ENCODE measurements around the gene CRAT.
A peak's percentile ranks its signal among the peaks of the same experiment; 100 is the strongest.

The CRAT gene

GRCh38 chr9:129142138-129142935 is 31.7 kb upstream of the CRAT start:
- H3K4me3 ChIP-seq (ENCODE audit: low read length): peak overlapping the region; percentile 14
- TF ChIP-seq CTCF (conservative IDR thresholded peaks at IDR 0.05; ENCODE audit: low read depth, low read length): no peak
- no peak for DNase-seq (ENCODE audit: low read depth)

- no peak for TF ChIP-seq CTCF (conservative IDR thresholded peaks at IDR 0.05; ENCODE audit: low read depth, low read length)
- peak; percentile 75 for DNase-seq (ENCODE audit: low read depth)
- H3K4me3 ChIP-seq (ENCODE audit: low read length): peak overlapping the region; percentile 20
These were observed 30.8 kb upstream of the CRAT start for GRCh38 chr9:129141066-129142041.

- DNase-seq (ENCODE audit: low read depth): no peak
- no peak for TF ChIP-seq CTCF (conservative IDR thresholded peaks at IDR 0.05; ENCODE audit: low read depth, low read length)
- peak overlapping the region; percentile 39 for H3K4me3 ChIP-seq (ENCODE audit: low read length)
These were observed 29.9 kb upstream of the CRAT start for GRCh38 chr9:129140397-129141065.

GRCh38 chr9:129139993-129140396 is 29.4 kb upstream of the CRAT start:
- DNase-seq (ENCODE audit: low read depth): peak; percentile 95
- TF ChIP-seq CTCF (conservative IDR thresholded peaks at IDR 0.05; ENCODE audit: low read depth, low read length): no peak
- H3K4me3 ChIP-seq (ENCODE audit: low read length): peak overlapping the region; percentile 39

- TF ChIP-seq CTCF (conservative IDR thresholded peaks at IDR 0.05; ENCODE audit: low read depth, low read length): peak; percentile 82
- DNase-seq (ENCODE audit: low read depth): no peak
- peak overlapping the region; percentile 26 for H3K4me3 ChIP-seq (ENCODE audit: low read length)
These were observed 28.8 kb upstream of the CRAT start for GRCh38 chr9:129139233-129139992.

GRCh38 chr9:129138476-129139232 is 28.1 kb upstream of the CRAT start:
- no peak for DNase-seq (ENCODE audit: low read depth)
- TF ChIP-seq CTCF (conservative IDR thresholded peaks at IDR 0.05; ENCODE audit: low read depth, low read length): no peak

More at GRCh38 chr9:129138476-129139232, 28.1 kb upstream of the CRAT start:
- no peak overlapping the region for H3K4me3 ChIP-seq (ENCODE audit: low read length)
